Activated T-helper 1 cell treated with anti-CD3 and anti-CD28 coated beads, Interleukin-12 subunit alpha, Interleukin-12 subunit beta, Interleukin-2, Interleukin-4 antibody, amounts not matched to agents 30 ng/mL and 10 ng/mL and 1 ng/mL, durations not matched to agents 14 hours and 24 hours and 36 hours (primary cell): ENCODE data around the gene PAK5. TPM values are rescaled to one million over a fixed set of nuclear protein-coding genes. Genes with fewer than 3 reads are reported as not detected.

Experiments used
- DNase-seq: peaks from one replicate; pipeline ENCODE4 v3.0.0; 2021; ENCODE audit warnings: low spot score
- H3K27ac Mint-ChIP-seq: one replicate; pipeline ENCODE4 v1.8.0; 2021; ENCODE audit warnings: mild to moderate bottlenecking, mixed read lengths
- H3K27me3 Mint-ChIP-seq: one replicate; pipeline ENCODE4 v1.8.0; 2022; ENCODE audit warnings: mild to moderate bottlenecking, moderate library complexity, mixed read lengths; ENCODE audit not compliant: insufficient read depth
- H3K36me3 Mint-ChIP-seq: one replicate; pipeline ENCODE4 v1.8.0; 2021; ENCODE audit warnings: low read depth, mixed read lengths
- H3K4me1 Mint-ChIP-seq: one replicate; pipeline ENCODE4 v1.8.0; 2021; ENCODE audit warnings: low read depth, mixed read lengths
- H3K4me3 Mint-ChIP-seq: one replicate; pipeline ENCODE4 v1.8.0; 2021; ENCODE audit warnings: mild to moderate bottlenecking, moderate library complexity, mixed read lengths
- H3K9me3 Mint-ChIP-seq: one replicate; pipeline ENCODE4 v1.8.0; 2021; ENCODE audit warnings: mixed read lengths
- intact Hi-C: fragments of 100-400 bp; cut with micrococcal nuclease; formaldehyde crosslinking; loops from one replicate; pipeline ENCODE4 v1.15.1; 2024
- total RNA-seq: library from RNA; stranded (reverse); gene quantifications from 2 replicates; pipeline ENCODE4 v1.2.3, GENCODE V29; 2022

Gene PAK5
- total RNA-seq, 1 donor from 2014 or later: not detected

DNA sequence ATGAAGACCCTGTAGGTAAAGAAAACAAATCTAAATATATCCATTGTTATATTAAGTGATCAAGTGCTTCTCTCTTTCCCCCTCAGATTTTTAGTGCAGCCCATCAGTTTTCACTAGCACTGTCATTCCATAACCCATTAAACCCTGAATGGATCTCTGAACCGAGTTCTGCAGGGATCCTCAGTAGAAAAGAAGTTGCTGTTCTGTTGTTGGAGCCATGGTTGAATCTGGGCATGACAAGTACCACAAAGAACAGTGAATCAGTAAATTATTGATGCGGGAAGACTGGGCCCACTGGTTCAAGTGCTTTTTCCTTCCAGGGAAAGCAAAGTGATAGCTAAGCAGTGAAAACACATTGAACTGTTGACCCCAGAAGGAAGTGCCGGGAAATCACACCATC is 264.1 kb downstream of the PAK5 start:
- no peaks in the 10 kb centered on the region for H3K4me1 Mint-ChIP-seq
- H3K36me3 Mint-ChIP-seq: no peaks in the 10 kb centered on the region

DNA sequence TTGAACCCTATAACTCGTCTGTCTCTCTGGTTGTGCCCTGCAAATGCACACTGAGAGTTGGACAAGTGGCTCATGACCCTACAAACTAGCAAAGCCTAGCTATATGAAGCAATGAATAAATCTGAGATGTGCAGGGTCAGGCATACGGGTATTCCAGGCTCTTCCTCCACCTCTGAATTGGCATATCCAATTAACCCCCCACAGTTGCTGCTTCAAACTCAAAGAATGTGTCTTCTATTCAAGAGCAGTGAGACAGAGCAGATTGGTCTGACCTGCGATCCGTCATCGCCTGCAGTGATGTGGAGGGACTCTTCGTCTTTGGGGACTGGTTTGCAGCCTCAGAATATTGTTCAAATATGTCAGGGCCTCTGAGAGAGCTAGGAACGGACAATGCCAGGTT is 264.7 kb downstream of the PAK5 start:
- Mint-ChIP-seq H3K4me3 (no peak overlapping the region), H3K36me3 (no peaks in the 10 kb centered on the region), H3K4me1 (no peaks in the 10 kb centered on the region), H3K27ac (no peak overlapping the region), H3K9me3 (no peaks in the 10 kb centered on the region), H3K27me3 (peaks cover 2% of the 10 kb centered on the region)
- DNase-seq: no peak
- intact Hi-C loops: no loop called here

More for the DNA sequence above, 264.1 kb downstream of the PAK5 start:
- peaks cover 2% of the 10 kb centered on the region for H3K27me3 Mint-ChIP-seq
- H3K9me3 Mint-ChIP-seq: no peaks in the 10 kb centered on the region
- intact Hi-C loops: no loop called here
- no peak overlapping the region for H3K27ac Mint-ChIP-seq
- no peak overlapping the region for H3K4me3 Mint-ChIP-seq
- no peak for DNase-seq

DNA sequence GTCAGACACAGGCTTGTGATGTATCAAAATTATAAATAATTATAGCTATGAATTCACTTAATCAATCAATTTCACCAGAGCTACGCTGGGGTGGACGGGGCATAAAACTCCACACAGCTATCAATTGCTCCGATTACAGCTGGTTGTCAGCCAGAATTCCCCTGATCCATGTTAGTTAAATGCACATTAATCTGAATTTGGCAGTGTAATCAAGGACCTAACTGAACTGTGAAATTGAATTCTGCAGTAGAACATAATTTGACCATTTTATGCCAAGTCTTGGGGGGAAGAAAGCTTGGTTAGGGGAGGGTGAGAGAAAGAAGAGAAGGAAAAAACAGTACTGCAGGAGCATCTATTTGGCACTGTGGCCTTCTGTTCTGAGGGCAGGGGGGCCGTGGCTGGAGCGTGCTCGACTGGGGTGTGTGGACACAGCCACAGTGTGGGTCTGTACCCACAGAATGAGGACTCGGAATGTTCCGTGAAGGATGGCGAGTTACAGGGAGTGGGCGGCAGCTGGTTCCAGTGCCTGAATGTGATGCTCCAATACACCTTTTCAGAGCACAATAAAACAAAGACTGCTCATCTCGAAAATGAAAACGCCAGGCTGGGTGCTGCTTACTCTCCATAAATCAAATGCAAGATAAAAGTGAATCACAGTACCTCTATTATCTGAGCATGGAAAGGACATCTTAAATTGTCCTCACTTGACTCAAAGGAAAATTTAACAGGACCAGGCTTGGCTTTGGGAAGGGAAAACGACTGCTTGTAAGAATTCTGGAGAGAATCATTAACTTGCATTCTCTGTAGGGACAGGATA is 265.3 kb downstream of the PAK5 start:
- DNase-seq: no peak
- no peaks in the 10 kb centered on the region for H3K4me1 Mint-ChIP-seq
- H3K27ac Mint-ChIP-seq: no peak overlapping the region
- H3K36me3 Mint-ChIP-seq: no peaks in the 10 kb centered on the region
- intact Hi-C loops: no loop called here
- H3K27me3 Mint-ChIP-seq: peaks cover 2% of the 10 kb centered on the region
- H3K4me3 Mint-ChIP-seq: no peak overlapping the region
- no peaks in the 10 kb centered on the region for H3K9me3 Mint-ChIP-seq

DNA sequence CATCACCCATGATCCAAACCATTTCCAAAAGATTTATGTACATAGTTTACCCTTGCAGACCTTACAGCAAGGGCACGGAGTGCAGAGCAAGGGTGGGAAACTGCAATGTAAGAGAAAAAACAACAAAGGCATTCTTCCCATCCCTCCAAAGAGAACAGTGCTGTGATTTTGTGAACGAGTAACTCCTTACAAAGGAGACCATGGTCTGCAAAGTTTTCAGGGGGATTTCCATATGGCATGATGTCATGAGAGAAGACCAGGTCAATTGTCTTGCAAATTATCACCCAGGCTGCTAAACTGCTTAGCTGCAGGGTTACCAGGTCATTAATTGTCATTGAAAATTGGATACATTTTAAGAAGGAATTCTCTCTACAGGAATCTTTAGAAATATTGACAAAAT is 266.2 kb downstream of the PAK5 start:
- Mint-ChIP-seq H3K36me3 (no peaks in the 10 kb centered on the region), H3K27me3 (peaks cover 2% of the 10 kb centered on the region), H3K4me1 (no peaks in the 10 kb centered on the region), H3K9me3 (no peaks in the 10 kb centered on the region), H3K4me3 (no peak overlapping the region), H3K27ac (no peak overlapping the region)
- no peak for DNase-seq
- intact Hi-C loops: no loop called here

DNA sequence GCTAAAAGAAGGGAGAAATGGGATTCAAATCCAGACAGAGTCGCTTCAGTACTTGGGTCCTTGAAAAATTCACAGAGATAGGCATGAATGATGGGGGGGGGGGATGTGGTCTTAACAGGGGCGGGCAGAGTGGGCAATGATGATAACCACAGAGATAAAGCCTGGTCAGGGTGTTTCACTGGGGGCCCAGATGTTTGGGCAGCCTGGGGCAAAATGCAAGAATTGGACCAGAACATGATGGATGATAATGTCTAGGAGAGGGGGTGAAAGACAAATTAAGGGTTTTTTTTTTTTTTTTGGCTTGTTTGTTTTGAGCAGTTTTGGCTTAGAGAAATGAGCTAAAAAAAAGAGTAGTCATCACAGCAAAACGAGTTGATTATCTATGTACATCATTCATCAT is 267.1 kb downstream of the PAK5 start:
- no peak for DNase-seq
- intact Hi-C loops: no loop called here

DNA sequence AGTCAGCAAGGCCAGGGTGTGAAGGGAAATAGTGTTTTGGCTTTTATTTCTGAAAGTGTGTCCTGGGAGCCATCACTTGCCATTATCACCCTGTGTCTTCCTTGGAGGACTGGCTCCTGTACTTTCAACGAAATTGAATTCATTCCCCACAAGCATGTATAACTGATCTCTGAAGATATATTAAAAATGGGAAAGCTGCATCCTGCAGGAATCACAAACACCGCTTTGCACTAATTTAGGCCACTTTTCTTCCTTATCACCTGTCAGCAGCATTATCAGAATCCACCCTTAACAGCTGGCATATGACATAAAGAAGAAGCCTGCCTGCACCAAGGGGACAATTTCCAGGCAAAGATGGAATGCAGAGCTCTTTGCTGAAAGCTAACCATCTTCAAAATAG is 268.3 kb downstream of the PAK5 start:
- H3K27me3 Mint-ChIP-seq: peaks cover 2% of the 10 kb centered on the region
- H3K9me3 Mint-ChIP-seq: no peaks in the 10 kb centered on the region
- no peaks in the 10 kb centered on the region for H3K36me3 Mint-ChIP-seq
- intact Hi-C loops: no loop called here
- no peak overlapping the region for H3K27ac Mint-ChIP-seq
- no peaks in the 10 kb centered on the region for H3K4me1 Mint-ChIP-seq
- H3K4me3 Mint-ChIP-seq: no peak overlapping the region
- DNase-seq: no peak

More for the DNA sequence above, 267.1 kb downstream of the PAK5 start:
- no peaks in the 10 kb centered on the region for H3K4me1 Mint-ChIP-seq
- no peaks in the 10 kb centered on the region for H3K36me3 Mint-ChIP-seq
- no peak overlapping the region for H3K4me3 Mint-ChIP-seq
- H3K9me3 Mint-ChIP-seq: no peaks in the 10 kb centered on the region
- no peak overlapping the region for H3K27ac Mint-ChIP-seq
- H3K27me3 Mint-ChIP-seq: peaks cover 2% of the 10 kb centered on the region

DNA sequence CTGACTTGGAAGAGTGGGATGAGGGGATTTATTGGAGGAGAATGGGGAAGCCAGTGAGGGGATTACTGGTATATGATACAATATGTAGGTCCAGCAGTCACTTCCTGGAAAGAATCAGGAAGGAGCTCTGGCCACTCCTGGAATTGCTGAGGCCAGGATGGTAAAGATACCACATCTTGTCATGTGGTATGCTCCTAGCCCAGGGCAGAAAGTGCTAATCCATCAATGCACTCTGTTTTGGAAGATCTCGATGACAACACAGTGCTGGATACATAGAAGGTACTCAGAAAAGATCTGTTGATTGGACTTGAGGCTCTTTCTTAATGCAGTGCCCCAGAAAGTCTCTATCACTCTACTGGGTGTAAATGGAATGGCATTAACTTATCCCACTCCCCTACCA is 271.9 kb downstream of the PAK5 start:
- H3K27me3 Mint-ChIP-seq: no peaks in the 10 kb centered on the region
- intact Hi-C loops: no loop called here
- DNase-seq: no peak
- H3K27ac Mint-ChIP-seq: no peak overlapping the region
- no peaks in the 10 kb centered on the region for H3K36me3 Mint-ChIP-seq
- H3K9me3 Mint-ChIP-seq: no peaks in the 10 kb centered on the region
- H3K4me1 Mint-ChIP-seq: no peaks in the 10 kb centered on the region
- no peak overlapping the region for H3K4me3 Mint-ChIP-seq

DNA sequence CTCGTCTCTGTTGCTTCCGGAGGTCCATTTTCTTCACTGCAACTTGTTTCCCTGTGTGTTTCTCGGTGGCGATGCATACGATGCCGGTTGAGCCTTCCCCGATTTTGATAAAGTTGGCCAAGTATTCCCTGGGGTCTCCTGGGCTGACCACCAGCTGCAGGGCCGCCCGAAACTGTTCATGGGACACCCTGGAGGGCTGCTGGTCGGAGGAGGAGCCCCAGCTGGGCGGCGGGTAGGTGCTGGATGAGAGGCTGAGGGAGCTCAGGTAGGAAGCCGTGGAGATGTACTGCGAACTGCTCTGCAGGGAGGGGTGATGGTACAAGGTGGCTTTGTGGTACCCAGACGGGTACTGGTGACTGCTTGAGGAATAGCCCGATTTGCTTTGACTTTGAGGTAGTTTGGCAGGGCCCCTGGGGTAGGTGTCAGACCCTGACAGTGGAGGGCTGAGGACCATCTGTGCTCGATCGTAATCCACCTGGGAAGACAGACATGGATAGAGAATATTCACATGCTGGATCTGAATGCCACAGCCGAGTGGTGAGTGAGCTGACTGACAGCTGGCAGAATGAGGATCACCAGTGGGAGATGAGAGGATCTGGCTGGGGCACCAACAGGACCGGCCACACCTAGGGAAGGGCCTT is 272.8 kb downstream of the PAK5 start:
- Mint-ChIP-seq H3K4me1 (no peaks in the 10 kb centered on the region), H3K36me3 (no peaks in the 10 kb centered on the region), H3K27ac (no peak overlapping the region), H3K4me3 (no peak overlapping the region), H3K9me3 (no peaks in the 10 kb centered on the region), H3K27me3 (no peaks in the 10 kb centered on the region)
- intact Hi-C loops: no loop called here
- no peak for DNase-seq

DNA sequence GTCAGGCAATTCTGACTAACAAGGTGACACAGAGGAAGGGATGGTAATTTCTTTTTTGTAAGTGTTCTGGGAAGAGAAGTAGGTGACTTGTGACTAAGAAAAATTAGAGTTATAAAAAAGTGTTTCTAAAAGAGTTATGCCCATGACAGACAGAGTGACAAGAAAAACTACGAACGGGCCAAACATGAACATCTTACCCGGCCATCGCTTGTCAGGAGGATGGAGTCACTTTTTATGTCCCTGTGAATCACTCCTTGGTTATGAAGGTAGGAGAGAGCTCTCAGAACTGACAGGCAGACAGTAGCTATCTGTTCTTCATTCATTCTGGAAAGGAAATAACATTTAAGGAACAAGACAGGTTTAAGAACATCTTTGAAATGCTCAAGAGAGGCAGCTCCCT is 281.5 kb downstream of the PAK5 start:
- no peaks in the 10 kb centered on the region for H3K27me3 Mint-ChIP-seq
- no peaks in the 10 kb centered on the region for H3K9me3 Mint-ChIP-seq
- H3K27ac Mint-ChIP-seq: no peak overlapping the region
- H3K36me3 Mint-ChIP-seq: no peaks in the 10 kb centered on the region
- no peak for DNase-seq
- H3K4me3 Mint-ChIP-seq: no peak overlapping the region
- H3K4me1 Mint-ChIP-seq: no peaks in the 10 kb centered on the region
- intact Hi-C loops: no loop called here

DNA sequence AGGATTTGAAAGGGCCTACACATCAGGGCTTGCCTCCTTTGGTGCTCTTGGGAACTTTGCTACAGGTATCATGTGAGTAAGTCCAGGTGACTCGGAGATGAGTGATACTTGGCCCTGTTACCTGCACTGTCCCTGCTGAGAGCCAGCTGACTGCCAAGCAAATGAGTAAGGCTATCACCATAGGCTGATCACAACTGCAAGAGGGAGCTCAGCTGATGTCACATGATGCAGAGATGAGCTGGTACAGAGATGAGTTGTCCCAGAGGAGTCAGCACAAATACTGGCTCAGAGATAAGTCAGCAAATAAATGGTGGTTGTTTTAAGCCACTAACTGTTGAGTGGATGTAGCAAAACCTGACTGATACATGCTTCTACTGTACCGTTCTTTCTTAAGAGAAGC is 283.1 kb downstream of the PAK5 start:
- H3K4me1 Mint-ChIP-seq: no peaks in the 10 kb centered on the region
- H3K27ac Mint-ChIP-seq: no peak overlapping the region
- no peak for DNase-seq
- no peaks in the 10 kb centered on the region for H3K36me3 Mint-ChIP-seq
- intact Hi-C loops: no loop called here
- H3K4me3 Mint-ChIP-seq: no peak overlapping the region
- no peaks in the 10 kb centered on the region for H3K27me3 Mint-ChIP-seq
- no peaks in the 10 kb centered on the region for H3K9me3 Mint-ChIP-seq

DNA sequence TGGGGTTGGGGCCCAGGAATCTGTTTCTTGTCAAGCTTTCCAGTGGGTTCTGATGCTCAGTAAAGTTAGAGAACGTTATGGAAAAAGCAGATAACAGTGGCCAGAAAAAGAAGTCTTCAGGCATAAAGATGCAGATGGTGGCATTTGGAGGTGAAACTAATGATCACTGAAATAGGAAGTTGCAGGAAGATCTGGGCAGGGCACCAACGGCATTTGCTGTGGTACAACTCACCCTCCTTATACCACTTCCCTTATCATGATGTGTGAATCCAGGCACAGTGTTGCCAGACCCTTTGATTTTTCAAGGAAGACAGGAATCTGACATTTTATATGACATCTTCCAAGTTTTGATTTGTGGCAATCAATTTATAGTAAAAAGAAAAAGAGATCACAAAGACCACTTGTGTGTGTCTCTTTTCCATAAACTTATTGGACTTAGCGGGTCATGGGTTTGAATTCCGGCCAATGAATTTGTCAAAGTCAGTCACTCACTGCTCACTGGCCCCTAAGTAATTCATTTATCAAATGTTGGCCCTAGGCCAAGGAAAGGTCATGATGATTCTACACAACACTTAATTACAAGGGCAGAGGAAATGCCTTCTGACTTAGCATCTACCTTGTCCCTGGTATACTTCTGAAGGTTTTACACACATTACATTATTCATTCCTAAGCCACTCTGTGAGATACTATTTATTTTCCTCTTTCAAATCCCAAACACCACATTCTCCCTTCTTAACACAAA is 286.9 kb downstream of the PAK5 start:
- Mint-ChIP-seq H3K4me3 (no peak overlapping the region), H3K36me3 (no peaks in the 10 kb centered on the region), H3K27ac (no peak overlapping the region), H3K9me3 (no peaks in the 10 kb centered on the region), H3K27me3 (no peaks in the 10 kb centered on the region), H3K4me1 (no peaks in the 10 kb centered on the region)
- intact Hi-C loops: no loop called here
- DNase-seq: no peak

DNA sequence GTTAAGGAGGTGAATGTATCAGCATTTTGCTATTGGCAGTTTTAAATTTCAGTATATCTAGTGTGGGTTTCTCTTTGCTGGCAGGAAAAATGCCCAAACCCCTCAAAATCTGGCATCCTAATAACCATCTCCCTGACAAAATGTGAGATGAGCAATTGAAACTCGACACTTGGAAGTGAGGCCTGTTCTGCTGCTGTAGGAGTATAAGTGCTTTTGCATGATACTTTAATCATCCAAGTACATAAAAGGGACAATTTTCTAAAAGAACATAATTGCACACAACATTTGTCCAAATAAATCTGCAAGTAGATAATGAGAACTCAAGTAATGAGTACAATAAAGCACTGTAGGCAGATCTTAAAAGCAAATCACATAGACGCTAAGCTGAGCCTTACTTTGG is 288.0 kb downstream of the PAK5 start:
- DNase-seq: no peak
- H3K4me3 Mint-ChIP-seq: no peak overlapping the region
- H3K9me3 Mint-ChIP-seq: no peaks in the 10 kb centered on the region
- intact Hi-C loops: no loop called here
- no peak overlapping the region for H3K27ac Mint-ChIP-seq
- no peaks in the 10 kb centered on the region for H3K36me3 Mint-ChIP-seq
- no peaks in the 10 kb centered on the region for H3K4me1 Mint-ChIP-seq
- H3K27me3 Mint-ChIP-seq: no peaks in the 10 kb centered on the region

DNA sequence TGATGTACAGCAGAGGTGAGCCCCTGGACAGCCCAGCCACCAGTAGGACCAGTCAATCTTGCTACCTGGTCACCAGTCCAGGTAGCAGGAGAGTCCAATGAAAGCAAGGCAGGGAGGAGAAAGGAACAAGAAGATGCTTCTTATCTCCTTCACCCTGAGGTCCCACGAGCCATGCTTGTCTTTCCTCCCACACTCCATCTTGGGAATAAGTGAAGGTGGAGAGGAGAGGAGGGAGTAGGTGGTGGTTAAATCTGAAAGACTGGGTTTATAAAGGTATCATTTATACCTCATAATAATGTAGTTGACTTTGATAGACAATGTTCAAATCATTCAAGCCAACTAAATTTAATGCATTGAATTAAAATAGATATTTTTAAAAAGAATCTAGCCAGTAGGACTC is 288.6 kb downstream of the PAK5 start:
- Mint-ChIP-seq H3K4me3 (no peak overlapping the region), H3K27ac (no peak overlapping the region), H3K36me3 (no peaks in the 10 kb centered on the region), H3K27me3 (no peaks in the 10 kb centered on the region), H3K9me3 (no peaks in the 10 kb centered on the region), H3K4me1 (no peaks in the 10 kb centered on the region)
- DNase-seq: no peak
- intact Hi-C loops: no loop called here
